Measurements from ENCODE around the gene FBXW11. TPM values are rescaled to one million over a fixed set of nuclear protein-coding genes. Genes with fewer than 3 reads are reported as not detected.
A peak's percentile ranks its signal among the peaks of the same experiment; 100 is the strongest.

Gene FBXW11
- total RNA-seq, 2 donors from 2014 or later: 34.1 to 37.5 TPM

GRCh38 chr5:171841984-171842776, 164.3 kb downstream of the FBXW11 start:
- intact Hi-C loops (cut with DNase I, micrococcal nuclease): no loop called here
- ATAC-seq (peak; percentile 40), DNase-seq (no peak)

- DNase-seq (no peak), ATAC-seq (no peak)
- intact Hi-C loops (cut with DNase I, micrococcal nuclease): no loop called here
Measured at GRCh38 chr5:171840711-171841522, 165.5 kb downstream of the FBXW11 start.

GRCh38 chr5:171840066-171840465, 166.4 kb downstream of the FBXW11 start:
- DNase-seq: no peak
- ATAC-seq: no peak
- intact Hi-C loops (cut with DNase I, micrococcal nuclease): no loop called here

GRCh38 chr5:171839112-171839511, 167.3 kb downstream of the FBXW11 start:
- no peak for DNase-seq
- ATAC-seq: no peak
- intact Hi-C loops (cut with DNase I, micrococcal nuclease): no loop called here

- intact Hi-C loops (cut with DNase I, micrococcal nuclease): no loop called here
- ATAC-seq: no peak
- no peak for DNase-seq
Measured at GRCh38 chr5:171838066-171838465, 168.4 kb downstream of the FBXW11 start.

GRCh38 chr5:171837522-171837921, 168.9 kb downstream of the FBXW11 start:
- DNase-seq (no peak), ATAC-seq (no peak)
- intact Hi-C loops (cut with DNase I, micrococcal nuclease): no loop called here

GRCh38 chr5:171835066-171835465, 171.4 kb downstream of the FBXW11 start:
- DNase-seq: no peak
- ATAC-seq: no peak
- intact Hi-C loops (cut with DNase I, micrococcal nuclease): no loop called here

- ATAC-seq (no peak), DNase-seq (no peak)
- intact Hi-C loops (cut with DNase I, micrococcal nuclease): no loop called here
Measured at GRCh38 chr5:171834461-171834860, 172.0 kb downstream of the FBXW11 start.

GRCh38 chr5:171832775-171833174, 173.7 kb downstream of the FBXW11 start:
- DNase-seq: no peak
- no peak for ATAC-seq
- intact Hi-C loops (cut with DNase I, micrococcal nuclease): no loop called here

- intact Hi-C loops (cut with DNase I, micrococcal nuclease): no loop called here
- no peak for DNase-seq
- peak; percentile 98 for ATAC-seq
Measured at GRCh38 chr5:171830686-171831085, 175.8 kb downstream of the FBXW11 start.

- no peak for ATAC-seq
- intact Hi-C loops (cut with DNase I, micrococcal nuclease): no loop called here
Measured at GRCh38 chr5:171827162-171827561, 179.3 kb downstream of the FBXW11 start.

GRCh38 chr5:171826132-171826531, 180.3 kb downstream of the FBXW11 start:
- DNase-seq (no peak), ATAC-seq (no peak)
- intact Hi-C loops (cut with DNase I, micrococcal nuclease): no loop called here

More at GRCh38 chr5:171827162-171827561, 179.3 kb downstream of the FBXW11 start:
- no peak for DNase-seq

GRCh38 chr5:171825051-171825450, 181.4 kb downstream of the FBXW11 start:
- ATAC-seq (no peak), DNase-seq (no peak)

GRCh38 chr5:171823269-171823668, 183.2 kb downstream of the FBXW11 start:
- intact Hi-C loops (cut with DNase I, micrococcal nuclease): no loop called here
- DNase-seq (peak; percentile 79 to 85), ATAC-seq (peak; percentile 99)

More at GRCh38 chr5:171825051-171825450, 181.4 kb downstream of the FBXW11 start:
- intact Hi-C loops (cut with DNase I, micrococcal nuclease): no loop called here

GRCh38 chr5:171821286-171821685, 185.2 kb downstream of the FBXW11 start:
- ATAC-seq (no peak), DNase-seq (no peak)

GRCh38 chr5:171820561-171820960, 185.9 kb downstream of the FBXW11 start:
- no peak for ATAC-seq
- no peak for DNase-seq
- intact Hi-C loops (cut with DNase I, micrococcal nuclease): no loop called here

More at GRCh38 chr5:171821286-171821685, 185.2 kb downstream of the FBXW11 start:
- intact Hi-C loops (cut with DNase I, micrococcal nuclease): no loop called here

GRCh38 chr5:171816666-171817065, 189.8 kb downstream of the FBXW11 start:
- DNase-seq (no peak), ATAC-seq (no peak)
- intact Hi-C loops (cut with DNase I, micrococcal nuclease): no loop called here

- intact Hi-C loops (cut with DNase I, micrococcal nuclease): no loop called here
- DNase-seq (no peak), ATAC-seq (no peak)
Measured at GRCh38 chr5:171813813-171814490, 192.5 kb downstream of the FBXW11 start.

- DNase-seq: no peak
- intact Hi-C loops (cut with DNase I, micrococcal nuclease): no loop called here
Measured at GRCh38 chr5:171813270-171813669, 193.2 kb downstream of the FBXW11 start.

More at GRCh38 chr5:171813270-171813669, 193.2 kb downstream of the FBXW11 start:
- no peak for ATAC-seq
